Measurements from ENCODE around the gene PCDHGA5. TPM values are rescaled to one million over a fixed set of nuclear protein-coding genes. Genes with fewer than 3 reads are reported as not detected.
A peak's percentile ranks its signal among the peaks of the same experiment; 100 is the strongest.

The PCDHGA5 gene
- total and polyA plus RNA-seq, 2 of the 8 experiments (the other 6 are each of a cell fraction or from before 2014, with no cell fraction given) = 1.1 to 1.3 TPM

- no peak within 1 kb of the TSS for H2BK12ac ChIP-seq (ENCODE audit: low read depth, low read length)
- H3K14ac ChIP-seq (ENCODE audit: insufficient read length) = no peak within 1 kb of the TSS
- H4K5ac ChIP-seq (ENCODE audit: insufficient read length, low read depth, low read length) = no peak within 1 kb of the TSS
- no peaks in the 10 kb centered on the region for H3K4me1 ChIP-seq (replicated peaks in 1 of 4; ENCODE audit: control insufficient read depth in 3 of 4, insufficient read depth in 4 of 4, low read length in 3 of 4)
- DNase-seq (ENCODE audit: low read depth in 1 of 2, low spot score in 2 of 2) (peak in 1 of 2 experiments; percentile 67), FAIRE-seq (peak; percentile 73)
- peak within 1 kb of the TSS; percentile 38; the same call in 1 of the 2 replicates for H4K8ac ChIP-seq (ENCODE audit: extremely low read depth, insufficient read depth, low read length)
- peak within 1 kb of the TSS; percentile 65 to 80 for H3K4me2 ChIP-seq (ENCODE audit: insufficient read depth in 1 of 2, low read depth in 2 of 2, low read length in 2 of 2)
- H2BK5ac ChIP-seq (ENCODE audit: low read depth, low read length) = no peak within 1 kb of the TSS
- H3K9ac ChIP-seq (replicated peaks in 1 of 4; ENCODE audit: extremely low read depth in 1 of 4, low read depth in 3 of 4, low read length in 3 of 4) = peak within 1 kb of the TSS in 3 of 4 experiments; percentile 38 to 73 (median 42); a peak in 5 of 7 replicates
- H3K79me2 ChIP-seq (ENCODE audit: control insufficient read depth in 1 of 2, insufficient read depth in 2 of 2, low read length in 2 of 2) = no peaks in the 10 kb centered on the region
- H2BK20ac ChIP-seq (ENCODE audit: low read length) = no peak within 1 kb of the TSS
- H4K91ac ChIP-seq (replicated peaks; ENCODE audit: insufficient read length, low read length) = no peak within 1 kb of the TSS
- peak within 1 kb of the TSS; percentile 86; the same call in 1 of the 2 replicates for H2AFZ ChIP-seq (ENCODE audit: low read length)
- peaks cover 0 to 1% of the 10 kb centered on the region in 2 experiments for H4K20me1 ChIP-seq (replicated peaks in 1 of 2; ENCODE audit: control insufficient read depth in 1 of 2, insufficient read depth in 2 of 2, low read length in 2 of 2)
- H3K23ac ChIP-seq (ENCODE audit: insufficient read length) = no peak within 1 kb of the TSS
- peaks cover 0 to 10% (median 6%) of the 10 kb centered on the region in 4 experiments; a peak in 6 of 7 replicates for H3K27me3 ChIP-seq (replicated peaks in 1 of 4; ENCODE audit: control insufficient read depth in 3 of 4, extremely low read depth in 1 of 4, insufficient read depth in 3 of 4, low read length in 3 of 4)
- H2BK120ac ChIP-seq (replicated peaks; ENCODE audit: low read depth, low read length) = no peak within 1 kb of the TSS
- H3K36me3 ChIP-seq (ENCODE audit: control insufficient read depth in 2 of 4, insufficient read depth in 4 of 4, low read length in 3 of 4) = peaks cover 0 to 3% (median 0%) of the 10 kb centered on the region in 4 experiments; a peak in 1 of 8 replicates
- no peak within 1 kb of the TSS; the same call in 1 of the 2 replicates for H3K18ac ChIP-seq (ENCODE audit: extremely low read depth, low read length)
- no peak within 1 kb of the TSS for H3K27ac ChIP-seq (ENCODE audit: low read depth, low read length)
- H3K79me1 ChIP-seq (ENCODE audit: low read depth, low read length) = no peaks in the 10 kb centered on the region
- ChIA-PET CTCF (ENCODE audit: partially characterized antibody) (interaction anchor here (0.5 to 23.3 kb wide), 70 partner anchors 7 to 1614 kb away, joined by 3 to 1236 read pairs (median 6); partner anchors contain the start of genes PCDHB10, PCDHB11, PCDHB13 and PCDHB14), POLR2A (ENCODE audit: partially characterized antibody) (interaction anchor here (0.6 to 2.7 kb wide), 12 partner anchors 59 to 168 kb away, joined by 3 to 9 read pairs (median 4); partner anchors contain the start of gene PCDHB15)
- H2AK5ac ChIP-seq (ENCODE audit: low read depth, low read length) = peak within 1 kb of the TSS; percentile 75; the same call in 1 of the 2 replicates
- 34% methylated on average over 31 of the region's 31 CpGs; no CpG with 5 or more reads in 1 of the 2 experiments for WGBS, 2 experiments (ENCODE audit: extremely low coverage in 1 of 2, insufficient coverage in 1 of 2, insufficient read length in 1 of 2, insufficient replicate concordance in 2 of 2, low coverage in 1 of 2, low lambda C conversion rate in 2 of 2, missing lambda C conversion rate in 1 of 2)
- H3K4me3 ChIP-seq (ENCODE audit: extremely low read depth in 1 of 4, insufficient read depth in 2 of 4, low read depth in 3 of 4, low read length in 4 of 4) = peak within 1 kb of the TSS; percentile 66 to 82 (median 78)
- H3K56ac ChIP-seq (replicated peaks; ENCODE audit: insufficient read length, low read depth, low read length) = no peak within 1 kb of the TSS
- H2BK15ac ChIP-seq (ENCODE audit: low read length) = peak within 1 kb of the TSS; percentile 81; the same call in 1 of the 2 replicates
- H3K4ac ChIP-seq (replicated peaks; ENCODE audit: insufficient read length, low read depth, low read length) = no peak within 1 kb of the TSS
- H3K23me2 ChIP-seq (ENCODE audit: low read depth, low read length) = peaks cover 2% of the 10 kb centered on the region; the same call in 1 of the 2 replicates
- H3K9me3 ChIP-seq (ENCODE audit: insufficient read depth in 2 of 2, low read depth in 1 of 2, low read length in 1 of 2) = peaks cover 2 to 8% of the 10 kb centered on the region in 2 experiments; a peak in 2 of 4 replicates
- TF ChIP-seq SIN3A (conservative IDR thresholded peaks at IDR 0.05 in 1 of 2, IDR thresholded peaks at IDR 0.05 in 1 of 2; ENCODE audit: low read depth in 1 of 2, low read length in 2 of 2) = peak in 1 of 2 experiments; percentile 36; a peak in 2 of 4 replicates
- no peak for TF ChIP-seq POLR2AphosphoS5 (IDR thresholded peaks at IDR 0.05; ENCODE audit: low read depth, low read length)
- TF ChIP-seq ASH2L (IDR thresholded peaks at IDR 0.05; ENCODE audit: low read length) = peak; percentile 44
- peak; percentile 29; the same call in 1 of the 2 replicates for TF ChIP-seq TBP (IDR thresholded peaks at IDR 0.05; ENCODE audit: low read depth, low read length)
- peak; percentile 93 for TF ChIP-seq KDM4A (IDR thresholded peaks at IDR 0.05; ENCODE audit: low read depth, low read length, severe bottlenecking)
- no peak for TF ChIP-seq SAP30 (IDR thresholded peaks at IDR 0.05; ENCODE audit: insufficient read depth, insufficient replicate concordance, low read length)
- TF ChIP-seq RAD21 (IDR thresholded peaks at IDR 0.05 in 1 of 2, conservative IDR thresholded peaks at IDR 0.05 in 1 of 2; ENCODE audit: low read depth in 2 of 2, low read length in 2 of 2) = peak; percentile 84
- no peak for TF ChIP-seq RXRA (IDR thresholded peaks at IDR 0.05; ENCODE audit: insufficient read depth, low read depth, low read length)
Measured at GRCh38 chr5:141412854-141413539, 49.0 kb downstream of the PCDHGA5 start, which contains the start of gene PCDHGA10. Gene PCDHGA10 (plus strand): TSS chr5:141412987. CDS start chr5:141413176, 189 bp downstream.

All from H1 (cell line).